Stomach (tissue), 9 donors: Measurements from ENCODE around the gene OR51S1. TPM values are rescaled to one million over a fixed set of nuclear protein-coding genes. Genes with fewer than 3 reads are reported as not detected.

Experiments used
- DNase-seq, 2 donors: peaks; one replicate each; pipeline versions ENCODE4 v3.0.0 to v3.0.0-alpha.2; 2013 to 2019
- H3K27ac ChIP-seq, 5 donors: fragments of 200-600 bp in 4 of 5; sonication (generic) in 4 of 5; one replicate each; pipeline ENCODE4 v1.5.1; 2013 to 2019; ENCODE audit warnings: mild to moderate bottlenecking in 1 of 5, moderate library complexity in 1 of 5
- H3K27me3 ChIP-seq, 3 donors: fragments of 200-600 bp; sonication (generic); one replicate each; pipeline ENCODE4 v1.5.1; 2017 to 2019; ENCODE audit warnings: mixed run types in 1 of 3
- H3K36me3 ChIP-seq, 4 donors: fragments of 200-600 bp; sonication (generic); 1 replicate in 3 of 4; 2 replicates in 1 of 4; pipeline ENCODE4 v1.5.1; 2016 to 2019
- H3K4me1 ChIP-seq, 4 donors: fragments of 200-600 bp; sonication (generic); one replicate each; pipeline ENCODE4 v1.5.1; 2016 to 2019
- H3K4me3 ChIP-seq, 4 donors: fragments of 200-600 bp; sonication (generic) in 3 of 4; one replicate each; pipeline ENCODE4 v1.5.1; 2016 to 2019; ENCODE audit warnings: mild to moderate bottlenecking in 1 of 4
- H3K9me3 ChIP-seq, 4 donors: fragments of 200-600 bp; sonication (generic); one replicate each; pipeline ENCODE4 v1.5.1; 2016 to 2019
- CTCF ChIP-seq, 7 experiments: fragments of 450-650 bp in 4 of 7; fragments of 200-600 bp in 3 of 7; sonication (generic) in 3 of 7; IDR thresholded peaks; one replicate each; pipeline ENCODE4 v1.5.1; 2016 to 2019; ENCODE audit warnings: antibody characterized with exemption in 7 of 7, control low read depth in 2 of 7, mild to moderate bottlenecking in 1 of 7
- EP300 ChIP-seq: sonication (generic); formaldehyde crosslinking; IDR thresholded peaks from one replicate; pipeline ENCODE4 v1.6.1; 2017; ENCODE audit warnings: antibody characterized with exemption
- POLR2A ChIP-seq, 4 donors: fragments of 450-650 bp; IDR thresholded peaks; one replicate each; pipeline ENCODE4 v1.6.1; 2016; ENCODE audit warnings: antibody characterized with exemption in 4 of 4, control low read depth in 2 of 4, mild to moderate bottlenecking in 1 of 4, moderate library complexity in 1 of 4
- POLR2AphosphoS5 ChIP-seq, 3 donors: sonication (generic); formaldehyde crosslinking; IDR thresholded peaks; one replicate each; pipeline ENCODE4 v1.6.1; 2016; ENCODE audit warnings: antibody characterized with exemption in 3 of 3
- WGBS, 5 donors: extraction: QIAGEN DNeasy Blood & Tissue Kit in 3 of 5; methylation state at CpG; one replicate each; pipeline versions ENCODE4 v1.1.5 to v1.1.7; 2013 to 2018; 5-methylcytosine and 5-hydroxymethylcytosine counted together
- intact Hi-C: fragments of 100-400 bp; cut with DNase I; formaldehyde crosslinking; loops from one replicate; pipeline ENCODE4 v1.15.1; 2023; ENCODE audit warnings: low total_unique reads
- polyA plus RNA-seq, 3 donors: library from polyadenylated mRNA; stranded (reverse); fragments of 200-250 nt; gene quantifications; one replicate each; pipeline ENCODE4 v1.2.3, GENCODE V29; 2013
- total RNA-seq, 5 donors: library from RNA; depleted of rRNA; stranded (reverse); fragments of >200 nt; gene quantifications; one replicate each; pipeline versions ENCODE4 v1.1.0 to v1.2.3, GENCODE V29; 2014 to 2016
- donor health status: healthy with polysubstance abuse.
- donor health status: Bipolar disorder and iron deficiency.
- donor health status: healthy.

The OR51S1 gene
- total and polyA plus RNA-seq, 8 donors, result not detected

- Histone ChIP-seq H3K4me1 (no peaks in the 10 kb centered on the region), H3K27me3 (no peaks in the 10 kb centered on the region), H3K36me3 (no peaks in the 10 kb centered on the region), H3K27ac (no peak overlapping the region), H3K9me3 (no peaks in the 10 kb centered on the region), H3K4me3 (no peak overlapping the region)
- no peak for DNase-seq
- no peak for TF ChIP-seq POLR2AphosphoS5 (IDR thresholded peaks at IDR 0.05)
- TF ChIP-seq CTCF (IDR thresholded peaks at IDR 0.05), result no peak
- no peak for TF ChIP-seq POLR2A (IDR thresholded peaks at IDR 0.05)
- TF ChIP-seq EP300, result no peak
- intact Hi-C loops, result no loop called here
- 20 to 53% (median 44%) methylated on average over 3 of the region's 3 CpGs for WGBS, 5 donors
Measured at GRCh38 chr11:4886186-4886585, 37.2 kb upstream of the OR51S1 start.

GRCh38 chr11:4884361-4884760 lies 35.4 kb upstream of the OR51S1 start:
- DNase-seq, result no peak
- Histone ChIP-seq H3K36me3 (no peaks in the 10 kb centered on the region), H3K4me3 (no peak overlapping the region), H3K27me3 (no peaks in the 10 kb centered on the region), H3K4me1 (no peaks in the 10 kb centered on the region), H3K9me3 (no peaks in the 10 kb centered on the region), H3K27ac (no peak overlapping the region)
- intact Hi-C loops, result no loop called here
- TF ChIP-seq POLR2A (IDR thresholded peaks at IDR 0.05), result no peak
- TF ChIP-seq POLR2AphosphoS5 (IDR thresholded peaks at IDR 0.05), result no peak
- TF ChIP-seq EP300, result no peak
- TF ChIP-seq CTCF (IDR thresholded peaks at IDR 0.05), result no peak
- 82 to 95% (median 86%) methylated on average over 3 of the region's 3 CpGs for WGBS, 5 donors

- no peaks in the 10 kb centered on the region for H3K36me3 ChIP-seq
- no peak for TF ChIP-seq POLR2AphosphoS5 (IDR thresholded peaks at IDR 0.05)
- no peak for TF ChIP-seq EP300
- TF ChIP-seq CTCF (IDR thresholded peaks at IDR 0.05), result no peak
- TF ChIP-seq POLR2A (IDR thresholded peaks at IDR 0.05), result no peak
- no peaks in the 10 kb centered on the region for H3K4me1 ChIP-seq
- H3K27me3 ChIP-seq, result no peaks in the 10 kb centered on the region
- intact Hi-C loops, result no loop called here
- no peaks in the 10 kb centered on the region for H3K9me3 ChIP-seq
- H3K4me3 ChIP-seq, result no peak overlapping the region
- no peak overlapping the region for H3K27ac ChIP-seq
- no peak for DNase-seq
- WGBS, 5 donors, result 84 to 90% (median 88%) methylated on average over 5 of the region's 5 CpGs
Measured at GRCh38 chr11:4882543-4882942, 33.5 kb upstream of the OR51S1 start.

GRCh38 chr11:4881860-4882500 lies 33.0 kb upstream of the OR51S1 start, which contains the start of gene OR51T1:
TSS of gene OR51T1 (plus strand) at chr11:4881900. CDS start at chr11:4881900, 0 bp downstream.
- no peak within 1 kb of the TSS for H3K27ac ChIP-seq
- 69 to 85% (median 83%) methylated on average over 8 of the region's 8 CpGs for WGBS, 5 donors

More at GRCh38 chr11:4881860-4882500, 33.0 kb upstream of the OR51S1 start, which contains the start of gene OR51T1:
- no peaks in the 10 kb centered on the region for H3K27me3 ChIP-seq
- no peak for DNase-seq
- H3K9me3 ChIP-seq, result no peaks in the 10 kb centered on the region
- TF ChIP-seq CTCF (IDR thresholded peaks at IDR 0.05) (no peak), POLR2AphosphoS5 (IDR thresholded peaks at IDR 0.05) (no peak), EP300 (no peak), POLR2A (IDR thresholded peaks at IDR 0.05) (no peak)
- H3K4me3 ChIP-seq, result no peak within 1 kb of the TSS
- H3K36me3 ChIP-seq, result no peaks in the 10 kb centered on the region
- intact Hi-C loops, result no loop called here
- no peaks in the 10 kb centered on the region for H3K4me1 ChIP-seq
